HG03565 (cell line): ENCODE measurements around the gene TDRD5.
A peak's percentile ranks its signal among the peaks of the same experiment; 100 is the strongest.

Experiments
- ATAC-seq: cut with Tn5 transposase; IDR thresholded peaks from one replicate; pipeline ENCODE4 v1.9.1; 2021; ENCODE audit warnings: mild to moderate bottlenecking, moderate library complexity; ENCODE audit not compliant: unreplicated experiment

Gene TDRD5, protein sequence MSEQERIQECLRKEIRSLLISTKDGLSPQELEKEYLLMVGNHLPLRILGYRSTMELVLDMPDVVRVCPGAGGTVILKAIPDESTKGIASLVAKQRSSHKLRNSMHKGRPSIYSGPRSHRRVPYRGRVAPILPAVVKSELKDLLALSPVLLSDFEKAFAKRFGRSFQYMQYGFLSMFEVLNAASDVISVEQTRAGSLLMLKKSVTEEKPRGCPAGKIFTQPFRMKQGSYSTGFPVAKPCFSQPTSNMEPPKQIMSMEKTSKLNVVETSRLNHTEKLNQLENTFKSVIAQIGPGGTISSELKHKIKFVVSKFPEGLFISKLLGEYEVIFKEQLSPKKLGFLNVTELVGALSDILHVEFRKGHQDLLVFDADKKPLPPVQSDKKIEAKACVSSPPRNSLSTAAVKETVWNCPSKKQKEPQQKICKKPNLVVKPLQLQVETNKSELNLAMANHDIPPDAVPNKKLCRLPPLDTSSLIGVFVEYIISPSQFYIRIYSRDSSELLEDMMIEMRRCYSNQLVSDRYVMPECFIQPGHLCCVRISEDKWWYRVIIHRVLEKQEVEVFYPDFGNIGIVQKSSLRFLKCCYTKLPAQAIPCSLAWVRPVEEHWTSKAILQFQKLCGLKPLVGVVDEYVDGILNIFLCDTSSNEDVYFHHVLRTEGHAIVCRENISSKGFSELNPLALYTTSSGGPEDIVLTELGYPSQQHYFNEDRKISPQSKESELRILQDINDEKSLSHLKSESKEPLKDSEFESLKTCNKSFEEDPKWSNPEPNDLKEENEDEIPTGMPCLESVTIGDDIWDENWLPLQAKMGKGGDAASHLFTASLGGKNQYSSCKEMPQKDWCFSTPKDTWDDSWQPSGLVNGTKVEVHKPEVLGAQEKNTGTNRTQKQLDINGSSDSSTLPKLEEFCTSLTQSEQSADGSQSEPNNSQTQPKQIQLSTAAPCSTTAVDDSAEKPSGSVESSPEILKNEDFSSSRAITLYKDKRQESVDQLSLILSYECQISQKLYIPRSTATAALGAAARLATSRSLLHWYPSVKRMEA

GRCh38 chr1:179591592-179592580 lies at the start of gene TDRD5:
Gene TDRD5 (plus strand): TSS chr1:179591832. CDS start chr1:179592616, 784 bp downstream.
- ATAC-seq: no peak

GRCh38 chr1:179545321-179545720 lies 46.3 kb upstream of the TDRD5 start:
- no peak for ATAC-seq

- ATAC-seq: no peak
Measured at GRCh38 chr1:179547021-179547535, 44.6 kb upstream of the TDRD5 start.

- no peak for ATAC-seq
Measured at GRCh38 chr1:179548666-179549367, 42.8 kb upstream of the TDRD5 start.

DNA sequence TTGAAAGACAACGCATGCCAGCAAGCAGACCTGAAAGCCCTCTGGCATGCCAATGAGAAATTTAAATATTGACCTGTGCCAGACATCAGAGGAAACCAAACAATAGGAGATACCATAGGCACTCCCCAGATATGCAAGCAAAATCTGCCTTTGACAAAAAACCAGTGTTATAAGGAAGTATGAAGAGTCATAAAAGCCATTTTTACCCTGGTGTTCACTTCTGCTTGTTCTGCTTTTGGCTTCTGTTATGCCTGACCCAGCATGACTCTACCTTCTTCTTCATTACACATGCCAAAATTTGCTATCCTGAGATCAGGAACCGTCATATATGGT lies 42.3 kb upstream of the TDRD5 start:
- ATAC-seq: no peak

- peak; percentile 75 for ATAC-seq
Measured at GRCh38 chr1:179550746-179551682, 40.6 kb upstream of the TDRD5 start.

- no peak for ATAC-seq
Measured at GRCh38 chr1:179554427-179554826, 37.2 kb upstream of the TDRD5 start.

- ATAC-seq: no peak
Measured at GRCh38 chr1:179558078-179558477, 33.6 kb upstream of the TDRD5 start.

DNA sequence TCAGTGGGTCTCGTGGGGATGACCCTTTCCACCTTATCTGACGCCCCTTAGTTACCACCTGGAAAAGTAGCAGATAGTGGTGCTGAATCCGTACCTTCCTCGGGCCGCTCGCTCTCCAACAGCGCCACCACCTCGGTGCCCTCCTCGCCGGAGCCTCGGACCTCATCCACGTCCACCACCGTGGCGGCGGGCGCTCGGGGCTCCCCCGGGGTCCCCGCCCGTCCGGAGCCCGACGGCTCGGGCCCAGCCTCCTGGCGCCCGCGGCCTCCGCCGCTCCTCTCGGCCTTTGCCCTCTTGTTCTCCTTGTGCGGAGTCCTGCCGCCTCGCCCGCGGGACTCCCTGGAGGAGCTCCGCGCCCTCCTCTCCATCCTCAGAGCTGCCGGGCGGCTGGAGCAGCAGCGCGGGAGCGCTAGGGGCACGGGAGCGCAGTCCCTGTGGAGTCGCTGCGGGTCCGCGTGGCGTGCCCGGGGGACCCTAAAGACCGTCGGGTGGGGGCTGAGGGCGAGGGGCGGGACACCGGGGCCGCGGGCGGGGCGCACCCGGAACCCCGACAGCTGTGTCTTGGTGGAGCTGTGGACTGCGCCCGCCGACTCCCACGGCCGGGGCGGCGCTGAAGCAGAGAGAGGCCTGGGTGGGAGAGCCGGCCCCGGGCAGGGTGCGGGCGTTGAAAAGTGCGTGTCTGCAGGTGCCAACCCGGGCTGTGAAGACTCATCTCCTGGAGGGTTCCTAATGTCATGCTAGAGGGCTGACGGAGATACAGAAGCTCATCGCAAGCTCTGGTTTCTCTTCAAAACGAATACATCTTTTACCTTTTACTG lies 15.9 kb upstream of the TDRD5 start, which contains the start of gene NPHS2:
TSS of gene NPHS2 (minus strand) at position 452 of the 818 bp plus-strand sequence. CDS start at position 368, 84 bp downstream.
- ATAC-seq: no peak

DNA sequence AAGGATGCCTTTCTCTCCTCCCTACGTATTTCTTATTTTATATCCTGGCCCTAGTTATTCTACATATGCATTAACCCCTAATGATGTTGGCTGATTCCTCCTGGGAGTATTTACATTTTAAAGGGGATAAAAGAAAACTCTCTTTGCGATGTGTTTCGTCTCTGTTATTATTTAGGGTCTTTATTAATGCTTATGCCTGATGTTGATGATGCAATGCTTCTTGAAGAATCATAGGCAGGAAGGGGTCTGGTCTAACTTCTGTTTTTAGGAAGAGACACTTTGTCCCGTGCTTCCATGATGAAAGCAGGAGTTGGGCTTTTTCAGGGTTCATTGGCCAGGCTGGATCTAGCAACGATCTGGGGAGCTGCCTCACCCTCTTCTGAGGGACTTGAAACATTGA lies 15.1 kb upstream of the TDRD5 start:
- ATAC-seq: no peak

GRCh38 chr1:179583771-179584320 lies 7.8 kb upstream of the TDRD5 start:
- ATAC-seq: no peak

DNA sequence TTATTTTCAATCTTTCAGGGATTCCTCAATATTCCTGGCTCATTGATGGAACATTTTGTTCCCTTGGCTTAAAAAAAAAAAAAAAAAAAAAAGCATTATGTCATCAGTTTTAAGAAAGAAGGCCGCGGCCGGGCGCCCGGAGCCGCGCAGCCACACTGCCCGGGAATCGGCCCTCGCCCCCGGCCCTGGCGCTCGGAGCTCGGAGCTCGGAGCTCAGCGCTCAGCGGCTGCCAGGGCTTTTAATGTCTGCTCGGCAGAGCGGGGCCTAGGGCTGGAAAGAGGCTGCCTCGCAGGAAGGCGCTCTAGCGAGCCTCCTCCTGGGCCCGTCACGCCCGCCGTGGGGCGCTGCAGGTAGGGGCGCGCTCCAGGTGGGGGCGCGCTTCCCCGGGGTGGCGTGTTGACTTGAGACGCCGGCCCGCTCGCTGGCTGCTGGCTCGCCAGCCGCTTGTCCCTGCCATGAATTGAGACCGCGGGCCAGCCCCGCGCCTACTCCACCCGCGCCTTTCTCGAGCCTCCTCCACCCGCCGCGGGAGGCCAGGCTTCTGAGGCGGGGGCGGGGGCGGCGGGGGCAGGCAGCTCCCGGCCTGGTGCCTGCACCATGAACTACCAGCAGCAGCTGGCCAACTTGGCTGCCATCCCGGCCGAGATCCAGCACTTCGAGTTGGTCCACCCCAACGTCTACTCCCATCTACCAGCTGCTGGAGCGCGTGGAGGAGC lies 5.4 kb upstream of the TDRD5 start:
- ATAC-seq: no peak

GRCh38 chr1:179587336-179587735 lies 4.3 kb upstream of the TDRD5 start:
- ATAC-seq: no peak

DNA sequence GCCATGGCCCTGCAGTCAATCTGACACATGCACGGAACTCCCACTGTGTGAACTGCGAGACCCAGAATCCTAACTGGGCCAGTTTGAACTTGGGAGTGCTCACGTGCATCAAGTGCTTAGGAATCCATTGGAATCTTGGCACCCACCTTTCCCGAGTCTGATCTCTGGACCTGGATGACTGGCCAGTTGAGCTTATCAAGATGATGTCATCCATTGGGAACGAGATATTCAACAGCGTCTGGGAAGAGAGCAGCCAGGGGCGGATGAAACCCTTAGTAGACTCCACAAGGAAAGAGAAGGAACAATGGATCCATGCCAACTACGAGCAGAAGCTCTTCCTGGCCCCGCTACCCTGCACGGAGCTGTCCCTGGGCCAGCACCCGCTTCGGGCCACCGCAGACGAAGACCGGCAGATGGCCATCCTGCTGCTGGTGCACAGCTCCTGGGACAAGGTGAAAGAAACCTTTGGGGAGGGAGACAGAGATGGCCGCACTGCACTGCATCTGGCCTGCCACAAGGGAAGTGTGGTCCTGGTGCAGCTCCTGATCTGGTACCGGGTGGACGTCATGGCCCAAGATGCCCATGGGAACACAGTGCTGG lies 3.1 kb upstream of the TDRD5 start:
- no peak for ATAC-seq

DNA sequence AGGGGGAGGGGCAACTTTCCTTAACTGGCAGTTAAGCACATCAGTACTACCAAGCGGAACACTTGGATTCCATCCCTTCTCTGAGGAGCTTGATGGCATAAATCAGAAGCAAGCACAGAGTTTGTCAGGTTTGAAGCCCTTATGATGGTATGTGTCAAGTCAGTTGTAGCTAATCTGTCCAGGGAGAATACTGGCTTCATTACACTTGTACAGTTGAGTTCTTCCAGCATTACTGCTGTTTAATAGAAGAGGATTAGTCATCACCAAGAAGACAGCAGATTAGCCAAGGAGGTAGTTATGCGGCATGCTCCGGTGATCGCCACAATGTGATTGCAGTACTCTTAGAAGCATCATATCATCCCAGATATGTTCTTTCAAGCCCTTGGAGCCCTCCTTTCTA lies 2.1 kb upstream of the TDRD5 start:
- no peak for ATAC-seq

- ATAC-seq: no peak
Measured at GRCh38 chr1:179590671-179591070, 961 bp upstream of the TDRD5 start.
